GM19324 (cell line): ENCODE results near the gene PPCS.

Experiments
- ATAC-seq: cut with Tn5 transposase; IDR thresholded peaks from one replicate; pipeline ENCODE4 v1.9.1; 2021; ENCODE audit warnings: mild to moderate bottlenecking, moderate library complexity; ENCODE audit not compliant: unreplicated experiment, low FRiP score

PPCS gene

GRCh38 chr1:42456010-42456753 lies at the start of gene PPCS, which contains the start of gene ZMYND12:
PPCS (plus strand) TSS chr1:42456543; CDS start chr1:42456566, 23 bp downstream.
ZMYND12 (minus strand) TSS chr1:42456022; CDS start chr1:42455997, 25 bp downstream.
- peak; percentile 85 for ATAC-seq

- ATAC-seq = no peak
Observed at GRCh38 chr1:42414551-42415496, 41.5 kb upstream of the PPCS start.

GRCh38 chr1:42417166-42417565 lies 39.2 kb upstream of the PPCS start:
- no peak for ATAC-seq

GRCh38 chr1:42418516-42418915 lies 37.8 kb upstream of the PPCS start:
- ATAC-seq = no peak

GRCh38 chr1:42419126-42419821 lies 37.1 kb upstream of the PPCS start:
- ATAC-seq = no peak

- ATAC-seq = no peak
Observed at GRCh38 chr1:42420121-42420520, 36.2 kb upstream of the PPCS start.

GRCh38 chr1:42420911-42421585 lies 35.3 kb upstream of the PPCS start:
- ATAC-seq = no peak

- no peak for ATAC-seq
Observed at GRCh38 chr1:42422737-42423136, 33.6 kb upstream of the PPCS start.

GRCh38 chr1:42423681-42424080 lies 32.7 kb upstream of the PPCS start:
- ATAC-seq = no peak

- no peak for ATAC-seq
Observed at GRCh38 chr1:42424201-42424600, 32.1 kb upstream of the PPCS start.

GRCh38 chr1:42427240-42427639 lies 29.1 kb upstream of the PPCS start:
- no peak for ATAC-seq

GRCh38 chr1:42429603-42430002 lies 26.7 kb upstream of the PPCS start:
- no peak for ATAC-seq

GRCh38 chr1:42430286-42431135 lies 25.8 kb upstream of the PPCS start:
- ATAC-seq = no peak

- no peak for ATAC-seq
Observed at GRCh38 chr1:42431514-42431913, 24.8 kb upstream of the PPCS start.

- no peak for ATAC-seq
Observed at GRCh38 chr1:42432714-42433113, 23.6 kb upstream of the PPCS start.

- ATAC-seq = no peak
Observed at GRCh38 chr1:42433369-42433768, 23.0 kb upstream of the PPCS start.

GRCh38 chr1:42434340-42434739 lies 22.0 kb upstream of the PPCS start:
- no peak for ATAC-seq

GRCh38 chr1:42439940-42440339 lies 16.4 kb upstream of the PPCS start:
- ATAC-seq = no peak

GRCh38 chr1:42442662-42443061 lies 13.7 kb upstream of the PPCS start:
- ATAC-seq = no peak
